Measurements from ENCODE around the gene BRINP1.

Gene BRINP1

GRCh38 chr9:119368681-119369581 is at the start of gene BRINP1:
BRINP1 (minus strand) TSS chr9:119369435; CDS start chr9:119313355, 56,080 bp downstream.
- H3K27me3 Mint-ChIP-seq, result peaks cover 54% of the 10 kb centered on the region
- no peaks in the 10 kb centered on the region for H3K36me3 Mint-ChIP-seq (ENCODE audit: low read depth)
- H3K9me3 Mint-ChIP-seq, result peaks cover 19% of the 10 kb centered on the region
- H3K27ac Mint-ChIP-seq, result no peak within 1 kb of the TSS
- H3K4me1 Mint-ChIP-seq (ENCODE audit: low read depth), result peaks cover 4% of the 10 kb centered on the region
- no peak within 1 kb of the TSS for H3K4me3 Mint-ChIP-seq
- no peak for DNase-seq

DNA sequence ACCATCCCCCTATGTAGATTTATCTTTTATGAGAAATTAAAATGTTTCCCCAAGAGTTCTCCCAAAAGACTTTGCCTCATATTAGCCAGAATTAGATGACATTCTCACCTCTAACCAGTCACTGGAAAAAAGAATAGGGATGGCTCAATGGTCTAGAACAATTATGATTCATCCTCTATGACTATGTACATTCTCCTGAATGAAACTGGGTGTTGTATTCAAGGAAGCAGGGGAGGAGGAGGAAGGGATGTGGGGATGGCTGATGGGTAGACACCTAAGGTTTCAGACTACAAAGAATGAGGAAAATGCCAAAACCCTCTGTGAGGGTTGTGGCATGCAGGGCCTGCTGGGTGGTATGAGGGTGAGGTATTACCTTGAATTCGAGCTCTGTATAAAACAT is 49.5 kb upstream of the BRINP1 start:
- Mint-ChIP-seq H3K4me1 (ENCODE audit: low read depth) (no peaks in the 10 kb centered on the region), H3K27ac (no peak overlapping the region), H3K36me3 (ENCODE audit: low read depth) (no peaks in the 10 kb centered on the region), H3K27me3 (no peaks in the 10 kb centered on the region), H3K4me3 (no peak overlapping the region), H3K9me3 (no peaks in the 10 kb centered on the region)
- DNase-seq, result no peak

GRCh38 chr9:119416793-119417192 is 47.6 kb upstream of the BRINP1 start:
- DNase-seq, result no peak
- Mint-ChIP-seq H3K27me3 (no peaks in the 10 kb centered on the region), H3K4me3 (no peak overlapping the region), H3K4me1 (ENCODE audit: low read depth) (no peaks in the 10 kb centered on the region), H3K9me3 (peaks cover 6% of the 10 kb centered on the region), H3K36me3 (ENCODE audit: low read depth) (no peaks in the 10 kb centered on the region), H3K27ac (no peak overlapping the region)

DNA sequence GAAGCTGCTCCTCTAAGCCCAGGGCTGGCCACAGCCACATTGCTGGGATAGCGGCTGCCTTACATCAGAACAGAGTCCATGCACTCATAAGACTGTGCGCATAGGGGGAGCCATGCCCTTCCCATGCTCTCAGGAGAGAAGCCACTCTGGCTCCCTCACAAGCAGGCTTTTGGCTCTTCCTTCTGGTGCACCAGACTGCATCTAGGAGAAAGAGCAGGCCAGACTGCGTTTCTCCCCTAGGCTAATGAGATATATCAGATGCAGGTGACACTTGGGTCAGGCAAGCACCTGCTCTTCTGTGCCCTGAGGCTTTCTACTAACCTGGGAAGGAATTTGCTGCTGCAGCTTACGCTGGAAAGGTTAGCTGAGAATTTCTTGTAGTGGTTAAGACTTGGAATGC is 43.2 kb upstream of the BRINP1 start:
- Mint-ChIP-seq H3K4me3 (no peak overlapping the region), H3K9me3 (peaks cover 13% of the 10 kb centered on the region), H3K4me1 (ENCODE audit: low read depth) (no peaks in the 10 kb centered on the region), H3K36me3 (ENCODE audit: low read depth) (no peaks in the 10 kb centered on the region), H3K27me3 (no peaks in the 10 kb centered on the region), H3K27ac (no peak overlapping the region)
- DNase-seq, result no peak

DNA sequence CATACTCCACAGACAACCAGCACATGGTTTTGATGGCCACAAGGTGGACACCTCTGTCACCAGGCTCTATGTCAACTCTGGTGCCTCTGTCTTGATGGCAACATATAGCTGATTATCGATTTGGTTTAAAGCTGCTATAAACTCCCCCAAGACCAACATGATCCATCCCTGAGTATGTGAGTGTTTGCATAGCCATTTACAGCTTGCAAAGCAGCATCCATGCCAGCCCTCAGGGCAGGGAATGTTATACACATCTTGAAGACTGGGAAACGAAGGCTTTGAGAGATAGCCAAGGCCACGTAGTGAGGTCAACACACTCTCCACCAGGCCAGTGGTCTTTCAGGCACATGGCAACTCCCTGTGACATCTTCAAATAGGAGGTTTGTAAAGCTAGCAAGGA is 40.3 kb upstream of the BRINP1 start:
- no peak overlapping the region for H3K4me3 Mint-ChIP-seq
- no peaks in the 10 kb centered on the region for H3K36me3 Mint-ChIP-seq (ENCODE audit: low read depth)
- no peak overlapping the region for H3K27ac Mint-ChIP-seq
- DNase-seq, result no peak
- H3K4me1 Mint-ChIP-seq (ENCODE audit: low read depth), result no peaks in the 10 kb centered on the region
- no peaks in the 10 kb centered on the region for H3K27me3 Mint-ChIP-seq
- H3K9me3 Mint-ChIP-seq, result peaks cover 13% of the 10 kb centered on the region

- no peak for DNase-seq
- Mint-ChIP-seq H3K27ac (no peak overlapping the region), H3K4me1 (ENCODE audit: low read depth) (no peaks in the 10 kb centered on the region), H3K36me3 (ENCODE audit: low read depth) (no peaks in the 10 kb centered on the region), H3K9me3 (peaks cover 2% of the 10 kb centered on the region), H3K27me3 (no peaks in the 10 kb centered on the region), H3K4me3 (no peak overlapping the region)
These were observed 31.4 kb upstream of the BRINP1 start for GRCh38 chr9:119400606-119401005.

DNA sequence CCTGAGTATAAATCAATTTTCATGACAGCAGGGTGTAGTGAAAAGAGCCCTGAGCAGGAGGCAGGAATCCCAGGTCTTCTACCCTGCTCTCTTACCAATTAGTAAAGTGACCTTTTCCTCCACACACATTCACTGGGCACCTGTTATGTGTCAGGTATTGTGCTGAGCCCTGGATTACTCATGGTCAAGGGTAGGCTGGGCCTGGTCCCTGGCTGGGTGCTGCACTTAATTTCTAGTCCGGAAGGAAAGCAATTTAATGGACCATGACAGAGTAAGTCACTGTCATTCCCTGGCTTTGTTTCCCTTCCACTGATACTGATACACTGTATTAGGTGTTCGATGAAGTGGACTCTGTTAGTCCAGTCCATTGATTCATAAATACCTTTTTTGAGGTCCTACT is 29.1 kb upstream of the BRINP1 start:
- Mint-ChIP-seq H3K9me3 (peaks cover under 1% of the 10 kb centered on the region), H3K27ac (no peak overlapping the region), H3K4me1 (ENCODE audit: low read depth) (no peaks in the 10 kb centered on the region), H3K4me3 (no peak overlapping the region), H3K36me3 (ENCODE audit: low read depth) (no peaks in the 10 kb centered on the region), H3K27me3 (no peaks in the 10 kb centered on the region)
- no peak for DNase-seq

DNA sequence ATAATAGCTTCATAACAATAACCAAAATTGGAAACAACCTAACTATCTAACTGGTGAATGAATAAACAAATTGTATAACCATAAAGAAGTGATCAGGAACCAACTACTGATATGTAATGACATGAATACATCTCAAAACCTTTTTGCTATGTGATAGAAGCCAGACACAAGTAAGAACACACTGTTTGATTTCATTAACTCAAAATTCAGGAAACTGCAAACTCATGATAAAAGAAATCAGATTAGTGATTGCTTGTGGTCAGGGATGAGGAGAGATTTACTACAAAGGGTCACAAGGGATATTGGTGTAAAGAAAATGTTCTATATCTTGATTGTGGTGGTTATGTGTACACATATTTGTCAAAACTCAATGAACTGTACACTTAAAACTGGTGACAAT is 22.6 kb upstream of the BRINP1 start:
- H3K4me3 Mint-ChIP-seq, result no peak overlapping the region
- H3K27me3 Mint-ChIP-seq, result no peaks in the 10 kb centered on the region
- H3K9me3 Mint-ChIP-seq, result peaks cover 11% of the 10 kb centered on the region
- DNase-seq, result no peak
- no peak overlapping the region for H3K27ac Mint-ChIP-seq
- H3K36me3 Mint-ChIP-seq (ENCODE audit: low read depth), result no peaks in the 10 kb centered on the region
- H3K4me1 Mint-ChIP-seq (ENCODE audit: low read depth), result no peaks in the 10 kb centered on the region

DNA sequence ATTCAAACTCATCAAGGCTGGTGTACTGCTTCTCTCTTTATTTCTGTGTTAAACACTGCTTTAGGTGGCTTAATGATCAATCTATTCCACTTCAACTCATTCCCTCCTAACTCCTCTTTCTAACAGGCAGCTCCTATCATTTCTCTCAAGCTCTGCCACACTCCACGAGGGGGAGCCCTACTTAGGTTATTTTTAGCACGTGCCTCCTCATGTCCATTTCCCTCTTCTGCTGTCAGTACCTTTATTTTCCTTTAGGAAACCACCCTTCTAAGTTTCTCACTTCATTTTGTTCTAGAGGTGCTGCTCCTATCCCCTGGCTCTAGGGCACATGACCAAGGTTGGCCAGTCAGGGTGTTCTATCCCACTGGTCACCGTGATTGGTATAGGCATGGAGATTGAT is 6.7 kb upstream of the BRINP1 start:
- H3K36me3 Mint-ChIP-seq (ENCODE audit: low read depth), result no peaks in the 10 kb centered on the region
- H3K27ac Mint-ChIP-seq, result no peak overlapping the region
- no peaks in the 10 kb centered on the region for H3K4me1 Mint-ChIP-seq (ENCODE audit: low read depth)
- no peak for DNase-seq
- peaks cover 7% of the 10 kb centered on the region for H3K27me3 Mint-ChIP-seq
- no peak overlapping the region for H3K4me3 Mint-ChIP-seq
- H3K9me3 Mint-ChIP-seq, result peaks cover 11% of the 10 kb centered on the region

GRCh38 chr9:119372951-119373350 is 3.7 kb upstream of the BRINP1 start:
- DNase-seq, result no peak
- H3K27me3 Mint-ChIP-seq, result peaks cover 33% of the 10 kb centered on the region
- no peak overlapping the region for H3K4me3 Mint-ChIP-seq
- peaks cover 16% of the 10 kb centered on the region for H3K9me3 Mint-ChIP-seq
- H3K36me3 Mint-ChIP-seq (ENCODE audit: low read depth), result no peaks in the 10 kb centered on the region
- H3K4me1 Mint-ChIP-seq (ENCODE audit: low read depth), result peaks cover 4% of the 10 kb centered on the region
- no peak overlapping the region for H3K27ac Mint-ChIP-seq

- Mint-ChIP-seq H3K36me3 (ENCODE audit: low read depth) (no peaks in the 10 kb centered on the region), H3K9me3 (peaks cover 19% of the 10 kb centered on the region), H3K4me3 (no peak overlapping the region), H3K27ac (no peak overlapping the region), H3K27me3 (peaks cover 50% of the 10 kb centered on the region), H3K4me1 (ENCODE audit: low read depth) (peaks cover 4% of the 10 kb centered on the region)
- DNase-seq, result no peak
These were observed 1.6 kb upstream of the BRINP1 start for GRCh38 chr9:119370816-119371215.

- Mint-ChIP-seq H3K36me3 (ENCODE audit: low read depth) (no peaks in the 10 kb centered on the region), H3K27me3 (peaks cover 54% of the 10 kb centered on the region), H3K27ac (no peak overlapping the region), H3K9me3 (peaks cover 19% of the 10 kb centered on the region), H3K4me3 (no peak overlapping the region), H3K4me1 (ENCODE audit: low read depth) (peaks cover 4% of the 10 kb centered on the region)
- DNase-seq, result no peak
These were observed 588 bp upstream of the BRINP1 start for GRCh38 chr9:119369680-119370366.

DNA sequence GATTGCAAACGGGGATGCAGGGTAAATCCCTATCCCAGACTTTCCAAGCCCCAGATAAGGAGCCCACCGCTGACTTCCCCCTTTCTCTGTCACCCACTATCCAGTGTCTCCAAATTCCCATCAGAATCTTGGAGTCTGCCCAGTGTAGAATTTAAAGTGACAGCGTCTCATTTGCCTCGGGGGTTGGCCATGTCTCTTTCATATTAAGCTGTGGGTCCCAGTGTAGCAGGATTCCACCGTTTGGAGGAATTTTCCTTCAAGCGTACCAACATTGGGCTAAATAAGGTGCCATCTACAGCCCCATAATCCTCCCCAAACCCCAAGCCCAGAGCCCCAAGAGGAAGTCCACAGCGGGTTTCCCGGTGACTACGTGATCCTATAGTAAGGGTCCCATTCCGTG is 1.1 kb downstream of the BRINP1 start:
- peaks cover 54% of the 10 kb centered on the region for H3K27me3 Mint-ChIP-seq
- no peaks in the 10 kb centered on the region for H3K36me3 Mint-ChIP-seq (ENCODE audit: low read depth)
- H3K4me3 Mint-ChIP-seq, result no peak overlapping the region
- H3K4me1 Mint-ChIP-seq (ENCODE audit: low read depth), result peaks cover 4% of the 10 kb centered on the region
- H3K27ac Mint-ChIP-seq, result no peak overlapping the region
- DNase-seq, result no peak
- peaks cover 19% of the 10 kb centered on the region for H3K9me3 Mint-ChIP-seq

DNA sequence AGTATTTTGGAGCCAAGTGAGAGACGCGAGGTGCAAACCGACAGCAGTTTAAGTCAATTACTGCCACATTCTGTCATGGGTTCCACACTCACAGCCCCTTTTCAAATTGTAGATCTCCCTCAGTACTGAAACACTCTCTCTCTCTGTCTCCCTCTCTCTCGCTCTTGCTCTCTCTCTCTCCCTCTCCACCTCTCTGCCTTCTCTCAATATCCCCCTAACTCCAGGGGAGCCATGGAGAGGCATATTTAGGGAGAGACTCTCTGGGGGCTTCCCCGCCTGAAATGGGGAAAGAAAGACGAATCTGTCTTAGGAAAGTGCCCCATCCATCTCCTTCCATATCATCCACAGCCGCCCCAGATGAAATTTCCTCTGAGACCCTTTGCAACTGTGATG is 1.6 kb downstream of the BRINP1 start:
- peaks cover 4% of the 10 kb centered on the region for H3K4me1 Mint-ChIP-seq (ENCODE audit: low read depth)
- no peak overlapping the region for H3K4me3 Mint-ChIP-seq
- H3K9me3 Mint-ChIP-seq, result peaks cover 19% of the 10 kb centered on the region
- no peak for DNase-seq
- no peak overlapping the region for H3K27ac Mint-ChIP-seq
- H3K27me3 Mint-ChIP-seq, result peaks cover 54% of the 10 kb centered on the region
- H3K36me3 Mint-ChIP-seq (ENCODE audit: low read depth), result no peaks in the 10 kb centered on the region

All from activated T-cell treated with anti-CD3 and anti-CD28 coated beads, Interleukin-2, amount 50 U/mL, for 24 hours (primary cell).